ENCODE data around the gene SMPD2. TPM values are rescaled to one million over a fixed set of nuclear protein-coding genes. Genes with fewer than 3 reads are reported as not detected.

SMPD2 gene
- total RNA-seq = 13.0 and 17.8 TPM in 2 replicates

GRCh38 chr6:109440331-109441068 is at the start of gene SMPD2, which contains the start of gene PPIL6:
Gene SMPD2 (plus strand): TSS chr6:109440724. CDS start chr6:109441122, 398 bp downstream.
Gene PPIL6 (minus strand): TSS chr6:109440628. CDS start chr6:109440590, 38 bp downstream.

DNA sequence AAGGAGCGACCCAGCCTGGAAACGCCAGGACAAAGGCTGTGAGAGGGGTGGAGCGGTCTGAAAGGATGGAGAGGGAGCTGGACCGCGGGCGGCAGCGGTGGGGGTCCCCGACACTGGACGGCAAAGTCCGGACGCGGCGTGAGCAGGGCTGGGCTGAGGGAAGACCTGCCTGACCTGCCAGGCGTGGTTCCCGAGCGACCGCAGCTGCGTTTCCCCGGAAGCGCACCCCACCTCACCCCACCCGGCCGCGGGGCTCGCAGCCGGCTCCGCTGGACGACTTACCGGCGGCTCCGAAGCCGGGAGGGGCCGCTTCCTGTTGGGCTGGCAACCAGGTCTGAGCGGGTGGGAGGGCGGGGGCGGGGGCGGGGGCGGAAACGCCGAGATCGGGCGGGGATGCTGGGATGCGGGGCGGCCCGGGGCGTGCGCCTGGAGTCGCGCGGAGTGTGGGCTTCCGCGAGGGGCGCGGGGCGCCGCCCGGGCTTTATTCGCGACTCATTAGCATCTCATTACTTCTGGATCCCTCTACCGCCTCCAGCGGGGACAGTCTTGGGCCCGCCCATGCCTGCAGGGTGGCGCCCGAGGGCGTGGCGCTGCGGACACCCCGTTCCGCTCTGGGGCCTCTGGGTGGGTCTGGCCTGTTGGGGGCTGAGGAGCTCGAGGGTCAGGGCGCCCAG is 15.1 kb downstream of the SMPD2 start, which contains the start of gene MICAL1:
TSS of gene MICAL1 (minus strand) at position 336 of the 674 bp plus-strand sequence. CDS start 1,576 bp downstream, outside the sequence.

DNA sequence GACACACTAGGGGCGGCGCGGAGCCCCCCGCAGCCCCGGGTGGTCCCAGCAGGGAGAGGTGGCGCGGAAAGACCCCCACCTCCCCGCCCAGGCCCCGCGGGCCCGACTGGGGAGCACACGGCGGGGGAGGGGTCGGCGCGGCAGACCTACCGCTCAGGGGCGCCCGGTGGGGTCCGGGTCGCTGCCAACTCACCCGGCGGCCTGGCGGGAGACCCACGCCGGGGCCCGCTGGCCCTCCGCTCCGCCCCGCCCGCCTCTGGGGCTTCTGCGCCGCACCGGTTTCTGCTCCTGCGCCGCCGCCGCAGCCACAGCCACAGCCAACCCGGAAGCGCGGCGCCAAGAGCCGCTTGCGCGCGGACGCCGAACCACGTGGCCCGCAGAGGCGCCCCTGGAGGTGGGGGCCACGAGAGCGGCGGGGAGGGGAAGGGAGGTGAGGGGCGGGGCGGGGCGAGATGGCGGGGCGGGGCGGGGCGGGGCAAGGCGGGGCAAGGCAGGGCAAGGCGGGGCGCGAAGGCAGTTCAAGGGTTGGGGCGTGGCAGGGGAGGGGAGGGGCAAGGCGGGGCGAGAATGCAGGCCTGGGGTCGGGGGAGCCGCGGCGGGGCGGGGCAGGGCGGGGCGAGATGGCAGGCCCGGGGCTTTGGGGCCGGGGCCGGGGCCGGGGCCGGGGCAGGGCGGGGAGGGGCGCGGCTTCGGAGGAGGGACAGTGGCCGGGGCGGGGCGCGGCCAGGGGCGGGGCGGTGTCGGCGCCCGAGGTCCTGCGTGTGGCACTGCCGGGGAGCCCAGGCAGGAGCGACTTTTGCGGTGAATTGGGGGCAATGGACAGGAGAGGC is 42.6 kb downstream of the SMPD2 start, which contains the start of gene ZBTB24:
TSS of gene ZBTB24 (minus strand) at position 315 of the 830 bp plus-strand sequence. CDS start 1,193 bp downstream, outside the sequence.

Other genes starting within 250 kb of the SMPD2 start
- gene CD164, start 58.3 kb upstream of the SMPD2 start, total RNA-seq = 140 and 219 TPM in 2 replicates
- gene PPIL6, start 96 bp upstream of the SMPD2 start, total RNA-seq = 8.6 and 21.2 TPM in 2 replicates
- 13.0 and 13.7 TPM in 2 replicates for gene MICAL1, start 15.0 kb downstream of the SMPD2 start, total RNA-seq
- 8.2 and 11.2 TPM in 2 replicates for gene ZBTB24, start 42.5 kb downstream of the SMPD2 start, total RNA-seq

All from nasal cavity respiratory epithelium epithelial cell of viscerocranial mucosa (primary cell).